ENCODE measurements around the gene CNOT11.

DNA sequence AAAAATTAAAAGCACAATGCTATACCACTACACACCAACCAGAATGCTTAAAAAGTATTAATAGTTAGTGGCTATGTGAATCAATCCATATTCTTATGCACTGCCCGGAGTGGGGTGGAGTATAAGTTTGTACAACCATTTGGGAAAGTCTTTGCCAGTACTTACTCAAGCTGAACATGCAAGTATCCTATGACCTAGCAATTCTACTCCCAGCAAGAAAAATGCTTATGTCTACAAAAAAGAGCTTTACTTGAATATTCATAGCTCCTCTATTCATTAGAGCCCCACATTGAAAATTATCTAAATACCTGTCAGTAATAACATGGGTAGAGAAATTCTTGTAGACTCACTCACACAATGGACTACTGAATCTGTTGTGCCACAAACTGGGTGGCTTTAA lies 21.4 kb upstream of the CNOT11 start:
- TF ChIP-seq, protein P1, sequence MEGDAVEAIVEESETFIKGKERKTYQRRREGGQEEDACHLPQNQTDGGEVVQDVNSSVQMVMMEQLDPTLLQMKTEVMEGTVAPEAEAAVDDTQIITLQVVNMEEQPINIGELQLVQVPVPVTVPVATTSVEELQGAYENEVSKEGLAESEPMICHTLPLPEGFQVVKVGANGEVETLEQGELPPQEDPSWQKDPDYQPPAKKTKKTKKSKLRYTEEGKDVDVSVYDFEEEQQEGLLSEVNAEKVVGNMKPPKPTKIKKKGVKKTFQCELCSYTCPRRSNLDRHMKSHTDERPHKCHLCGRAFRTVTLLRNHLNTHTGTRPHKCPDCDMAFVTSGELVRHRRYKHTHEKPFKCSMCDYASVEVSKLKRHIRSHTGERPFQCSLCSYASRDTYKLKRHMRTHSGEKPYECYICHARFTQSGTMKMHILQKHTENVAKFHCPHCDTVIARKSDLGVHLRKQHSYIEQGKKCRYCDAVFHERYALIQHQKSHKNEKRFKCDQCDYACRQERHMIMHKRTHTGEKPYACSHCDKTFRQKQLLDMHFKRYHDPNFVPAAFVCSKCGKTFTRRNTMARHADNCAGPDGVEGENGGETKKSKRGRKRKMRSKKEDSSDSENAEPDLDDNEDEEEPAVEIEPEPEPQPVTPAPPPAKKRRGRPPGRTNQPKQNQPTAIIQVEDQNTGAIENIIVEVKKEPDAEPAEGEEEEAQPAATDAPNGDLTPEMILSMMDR (IDR thresholded peaks at IDR 0.05), result no peak
- TF ChIP-seq POLR2A (IDR thresholded peaks at IDR 0.05), result no peak
